H1 (cell line): Measurements from ENCODE around the gene PCNA. TPM values are rescaled to one million over a fixed set of nuclear protein-coding genes. Genes with fewer than 3 reads are reported as not detected.

Experiments used
- MAFK ChIP-seq: IDR thresholded peaks from 2 replicates; pipeline ENCODE4 v1.6.1; 2012; ENCODE audit warnings: low read depth, mild to moderate bottlenecking, improper control_type of control experiment, low read length
- RXRA ChIP-seq: IDR thresholded peaks from 2 replicates; pipeline ENCODE4 v1.6.1; 2011; ENCODE audit warnings: low read depth, mild to moderate bottlenecking, low read length, moderate library complexity; ENCODE audit not compliant: insufficient read depth
- SIN3A ChIP-seq, 2 experiments: IDR thresholded peaks in 1 of 2; conservative IDR thresholded peaks in 1 of 2; 2 replicates each; pipeline ENCODE4 v1.6.1; 2011 to 2012; ENCODE audit warnings: low read length in 2 of 2, improper control_type of control experiment in 1 of 2, low read depth in 1 of 2, mild to moderate bottlenecking in 1 of 2
- polyA plus RNA-seq, 7 experiments: library from polyadenylated mRNA; depleted of rRNA in 3 of 7; stranded (reverse) in 5 of 7; unstranded in 2 of 7; fragments of >200 nt in 5 of 7; fragments of 200-250 nt in 2 of 7; gene quantifications; 1 replicate in 5 of 7; 2 replicates in 1 of 7; 4 replicates in 1 of 7; pipeline versions ENCODE4 v1.2.1 to v1.2.3, GENCODE V29; 2011 to 2013; ENCODE audit warnings: missing spikeins in 2 of 7, mixed read lengths in 2 of 7
- total RNA-seq: library from RNA; stranded (reverse); fragmentation: NEBNext Ultra II Directional; extraction: Animal tissue kit (Norgen Biotek cat#: 25700); gene quantifications from 2 replicates; pipeline ENCODE4 v1.2.1, GENCODE V29; 2021
- TF ChIP-seq, protein P1 (sequence below): fragments of 300-600 bp; sonication (generic); IDR thresholded peaks from 2 replicates; pipeline ENCODE4 v1.7.1; 2012; ENCODE audit warnings: low read length, moderate library complexity, mild to moderate bottlenecking, inconsistent platforms; ENCODE audit not compliant: insufficient replicate concordance
- TF ChIP-seq, protein P2 (sequence below), 3 experiments: IDR thresholded peaks; 1 replicate in 2 of 3; 2 replicates in 1 of 3; pipeline versions ENCODE4 v1.5.1 to v1.6.1; 2011; ENCODE audit warnings: low read length in 3 of 3, mild to moderate bottlenecking in 3 of 3, inconsistent platforms in 2 of 3, low read depth in 1 of 3, moderate library complexity in 1 of 3; ENCODE audit not compliant: insufficient read depth in 1 of 3; ENCODE audit errors: control extremely low read depth in 1 of 3
- TF ChIP-seq, protein P3 (sequence below): IDR thresholded peaks from 2 replicates; pipeline ENCODE4 v1.6.1; 2011; ENCODE audit warnings: low read length, improper control_type of control experiment

The PCNA gene
- total and polyA plus RNA-seq, 2 of the 8 experiments (the other 6 are each of a cell fraction or from before 2014, with no cell fraction given), result 290 to 737 TPM

GRCh38 chr20:5092765-5093339, 26.9 kb downstream of the PCNA start (continued):
- TF ChIP-seq, protein P1, sequence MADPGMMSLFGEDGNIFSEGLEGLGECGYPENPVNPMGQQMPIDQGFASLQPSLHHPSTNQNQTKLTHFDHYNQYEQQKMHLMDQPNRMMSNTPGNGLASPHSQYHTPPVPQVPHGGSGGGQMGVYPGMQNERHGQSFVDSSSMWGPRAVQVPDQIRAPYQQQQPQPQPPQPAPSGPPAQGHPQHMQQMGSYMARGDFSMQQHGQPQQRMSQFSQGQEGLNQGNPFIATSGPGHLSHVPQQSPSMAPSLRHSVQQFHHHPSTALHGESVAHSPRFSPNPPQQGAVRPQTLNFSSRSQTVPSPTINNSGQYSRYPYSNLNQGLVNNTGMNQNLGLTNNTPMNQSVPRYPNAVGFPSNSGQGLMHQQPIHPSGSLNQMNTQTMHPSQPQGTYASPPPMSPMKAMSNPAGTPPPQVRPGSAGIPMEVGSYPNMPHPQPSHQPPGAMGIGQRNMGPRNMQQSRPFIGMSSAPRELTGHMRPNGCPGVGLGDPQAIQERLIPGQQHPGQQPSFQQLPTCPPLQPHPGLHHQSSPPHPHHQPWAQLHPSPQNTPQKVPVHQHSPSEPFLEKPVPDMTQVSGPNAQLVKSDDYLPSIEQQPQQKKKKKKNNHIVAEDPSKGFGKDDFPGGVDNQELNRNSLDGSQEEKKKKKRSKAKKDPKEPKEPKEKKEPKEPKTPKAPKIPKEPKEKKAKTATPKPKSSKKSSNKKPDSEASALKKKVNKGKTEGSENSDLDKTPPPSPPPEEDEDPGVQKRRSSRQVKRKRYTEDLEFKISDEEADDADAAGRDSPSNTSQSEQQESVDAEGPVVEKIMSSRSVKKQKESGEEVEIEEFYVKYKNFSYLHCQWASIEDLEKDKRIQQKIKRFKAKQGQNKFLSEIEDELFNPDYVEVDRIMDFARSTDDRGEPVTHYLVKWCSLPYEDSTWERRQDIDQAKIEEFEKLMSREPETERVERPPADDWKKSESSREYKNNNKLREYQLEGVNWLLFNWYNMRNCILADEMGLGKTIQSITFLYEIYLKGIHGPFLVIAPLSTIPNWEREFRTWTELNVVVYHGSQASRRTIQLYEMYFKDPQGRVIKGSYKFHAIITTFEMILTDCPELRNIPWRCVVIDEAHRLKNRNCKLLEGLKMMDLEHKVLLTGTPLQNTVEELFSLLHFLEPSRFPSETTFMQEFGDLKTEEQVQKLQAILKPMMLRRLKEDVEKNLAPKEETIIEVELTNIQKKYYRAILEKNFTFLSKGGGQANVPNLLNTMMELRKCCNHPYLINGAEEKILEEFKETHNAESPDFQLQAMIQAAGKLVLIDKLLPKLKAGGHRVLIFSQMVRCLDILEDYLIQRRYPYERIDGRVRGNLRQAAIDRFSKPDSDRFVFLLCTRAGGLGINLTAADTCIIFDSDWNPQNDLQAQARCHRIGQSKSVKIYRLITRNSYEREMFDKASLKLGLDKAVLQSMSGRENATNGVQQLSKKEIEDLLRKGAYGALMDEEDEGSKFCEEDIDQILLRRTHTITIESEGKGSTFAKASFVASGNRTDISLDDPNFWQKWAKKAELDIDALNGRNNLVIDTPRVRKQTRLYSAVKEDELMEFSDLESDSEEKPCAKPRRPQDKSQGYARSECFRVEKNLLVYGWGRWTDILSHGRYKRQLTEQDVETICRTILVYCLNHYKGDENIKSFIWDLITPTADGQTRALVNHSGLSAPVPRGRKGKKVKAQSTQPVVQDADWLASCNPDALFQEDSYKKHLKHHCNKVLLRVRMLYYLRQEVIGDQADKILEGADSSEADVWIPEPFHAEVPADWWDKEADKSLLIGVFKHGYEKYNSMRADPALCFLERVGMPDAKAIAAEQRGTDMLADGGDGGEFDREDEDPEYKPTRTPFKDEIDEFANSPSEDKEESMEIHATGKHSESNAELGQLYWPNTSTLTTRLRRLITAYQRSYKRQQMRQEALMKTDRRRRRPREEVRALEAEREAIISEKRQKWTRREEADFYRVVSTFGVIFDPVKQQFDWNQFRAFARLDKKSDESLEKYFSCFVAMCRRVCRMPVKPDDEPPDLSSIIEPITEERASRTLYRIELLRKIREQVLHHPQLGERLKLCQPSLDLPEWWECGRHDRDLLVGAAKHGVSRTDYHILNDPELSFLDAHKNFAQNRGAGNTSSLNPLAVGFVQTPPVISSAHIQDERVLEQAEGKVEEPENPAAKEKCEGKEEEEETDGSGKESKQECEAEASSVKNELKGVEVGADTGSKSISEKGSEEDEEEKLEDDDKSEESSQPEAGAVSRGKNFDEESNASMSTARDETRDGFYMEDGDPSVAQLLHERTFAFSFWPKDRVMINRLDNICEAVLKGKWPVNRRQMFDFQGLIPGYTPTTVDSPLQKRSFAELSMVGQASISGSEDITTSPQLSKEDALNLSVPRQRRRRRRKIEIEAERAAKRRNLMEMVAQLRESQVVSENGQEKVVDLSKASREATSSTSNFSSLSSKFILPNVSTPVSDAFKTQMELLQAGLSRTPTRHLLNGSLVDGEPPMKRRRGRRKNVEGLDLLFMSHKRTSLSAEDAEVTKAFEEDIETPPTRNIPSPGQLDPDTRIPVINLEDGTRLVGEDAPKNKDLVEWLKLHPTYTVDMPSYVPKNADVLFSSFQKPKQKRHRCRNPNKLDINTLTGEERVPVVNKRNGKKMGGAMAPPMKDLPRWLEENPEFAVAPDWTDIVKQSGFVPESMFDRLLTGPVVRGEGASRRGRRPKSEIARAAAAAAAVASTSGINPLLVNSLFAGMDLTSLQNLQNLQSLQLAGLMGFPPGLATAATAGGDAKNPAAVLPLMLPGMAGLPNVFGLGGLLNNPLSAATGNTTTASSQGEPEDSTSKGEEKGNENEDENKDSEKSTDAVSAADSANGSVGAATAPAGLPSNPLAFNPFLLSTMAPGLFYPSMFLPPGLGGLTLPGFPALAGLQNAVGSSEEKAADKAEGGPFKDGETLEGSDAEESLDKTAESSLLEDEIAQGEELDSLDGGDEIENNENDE, result no peak
- no peak for TF ChIP-seq MAFK
- TF ChIP-seq, protein P2, sequence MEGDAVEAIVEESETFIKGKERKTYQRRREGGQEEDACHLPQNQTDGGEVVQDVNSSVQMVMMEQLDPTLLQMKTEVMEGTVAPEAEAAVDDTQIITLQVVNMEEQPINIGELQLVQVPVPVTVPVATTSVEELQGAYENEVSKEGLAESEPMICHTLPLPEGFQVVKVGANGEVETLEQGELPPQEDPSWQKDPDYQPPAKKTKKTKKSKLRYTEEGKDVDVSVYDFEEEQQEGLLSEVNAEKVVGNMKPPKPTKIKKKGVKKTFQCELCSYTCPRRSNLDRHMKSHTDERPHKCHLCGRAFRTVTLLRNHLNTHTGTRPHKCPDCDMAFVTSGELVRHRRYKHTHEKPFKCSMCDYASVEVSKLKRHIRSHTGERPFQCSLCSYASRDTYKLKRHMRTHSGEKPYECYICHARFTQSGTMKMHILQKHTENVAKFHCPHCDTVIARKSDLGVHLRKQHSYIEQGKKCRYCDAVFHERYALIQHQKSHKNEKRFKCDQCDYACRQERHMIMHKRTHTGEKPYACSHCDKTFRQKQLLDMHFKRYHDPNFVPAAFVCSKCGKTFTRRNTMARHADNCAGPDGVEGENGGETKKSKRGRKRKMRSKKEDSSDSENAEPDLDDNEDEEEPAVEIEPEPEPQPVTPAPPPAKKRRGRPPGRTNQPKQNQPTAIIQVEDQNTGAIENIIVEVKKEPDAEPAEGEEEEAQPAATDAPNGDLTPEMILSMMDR (IDR thresholded peaks at IDR 0.05; ENCODE audit: control extremely low read depth in 1 of 3, insufficient read depth in 1 of 3, low read depth in 1 of 3, low read length in 3 of 3), result no peak
- TF ChIP-seq, protein P3, sequence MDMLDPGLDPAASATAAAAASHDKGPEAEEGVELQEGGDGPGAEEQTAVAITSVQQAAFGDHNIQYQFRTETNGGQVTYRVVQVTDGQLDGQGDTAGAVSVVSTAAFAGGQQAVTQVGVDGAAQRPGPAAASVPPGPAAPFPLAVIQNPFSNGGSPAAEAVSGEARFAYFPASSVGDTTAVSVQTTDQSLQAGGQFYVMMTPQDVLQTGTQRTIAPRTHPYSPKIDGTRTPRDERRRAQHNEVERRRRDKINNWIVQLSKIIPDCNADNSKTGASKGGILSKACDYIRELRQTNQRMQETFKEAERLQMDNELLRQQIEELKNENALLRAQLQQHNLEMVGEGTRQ, result no peak
- TF ChIP-seq SIN3A (conservative IDR thresholded peaks at IDR 0.05 in 1 of 2, IDR thresholded peaks at IDR 0.05 in 1 of 2; ENCODE audit: low read depth in 1 of 2, low read length in 2 of 2), result no peak
- TF ChIP-seq RXRA, result no peak
